ENCODE measurements around the gene HOXD1.

DNA sequence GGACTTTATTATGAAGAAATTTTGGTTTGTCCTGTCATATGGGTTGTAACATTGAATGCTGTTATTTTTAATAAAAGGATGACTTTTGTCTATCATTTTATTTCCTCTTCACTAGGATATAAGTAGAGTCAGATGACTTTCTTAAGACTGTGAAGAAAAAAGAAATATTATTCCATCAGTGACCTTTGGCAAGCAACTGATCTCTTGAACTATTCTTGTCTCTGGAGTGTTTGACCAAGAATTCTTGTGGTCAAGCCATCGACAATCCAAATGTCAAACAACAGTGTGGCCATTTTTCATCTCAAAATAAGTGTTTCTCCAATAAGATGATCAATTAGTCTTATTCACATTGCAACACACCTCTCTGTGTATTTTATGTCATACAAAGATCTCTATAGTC lies 24.9 kb downstream of the HOXD1 start:
- TF ChIP-seq, protein P1, sequence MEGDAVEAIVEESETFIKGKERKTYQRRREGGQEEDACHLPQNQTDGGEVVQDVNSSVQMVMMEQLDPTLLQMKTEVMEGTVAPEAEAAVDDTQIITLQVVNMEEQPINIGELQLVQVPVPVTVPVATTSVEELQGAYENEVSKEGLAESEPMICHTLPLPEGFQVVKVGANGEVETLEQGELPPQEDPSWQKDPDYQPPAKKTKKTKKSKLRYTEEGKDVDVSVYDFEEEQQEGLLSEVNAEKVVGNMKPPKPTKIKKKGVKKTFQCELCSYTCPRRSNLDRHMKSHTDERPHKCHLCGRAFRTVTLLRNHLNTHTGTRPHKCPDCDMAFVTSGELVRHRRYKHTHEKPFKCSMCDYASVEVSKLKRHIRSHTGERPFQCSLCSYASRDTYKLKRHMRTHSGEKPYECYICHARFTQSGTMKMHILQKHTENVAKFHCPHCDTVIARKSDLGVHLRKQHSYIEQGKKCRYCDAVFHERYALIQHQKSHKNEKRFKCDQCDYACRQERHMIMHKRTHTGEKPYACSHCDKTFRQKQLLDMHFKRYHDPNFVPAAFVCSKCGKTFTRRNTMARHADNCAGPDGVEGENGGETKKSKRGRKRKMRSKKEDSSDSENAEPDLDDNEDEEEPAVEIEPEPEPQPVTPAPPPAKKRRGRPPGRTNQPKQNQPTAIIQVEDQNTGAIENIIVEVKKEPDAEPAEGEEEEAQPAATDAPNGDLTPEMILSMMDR (conservative IDR thresholded peaks at IDR 0.05 in 1 of 2, IDR thresholded peaks at IDR 0.05 in 1 of 2; ENCODE audit: extremely low read depth in 1 of 2, insufficient read depth in 1 of 2, low read depth in 1 of 2, low read length in 2 of 2): no peak
- TF ChIP-seq EZH2 (IDR thresholded peaks at IDR 0.05; ENCODE audit: borderline replicate concordance, low read length): no peak
